NCI-H2196 treated with DMSO at 0.1 percent for 48 hours (cell line): Measurements from ENCODE around the gene FANCF.

ENCODE experiments used
- DNase-seq: peaks from one replicate; lab custom pipeline; 2025; ENCODE audit not compliant: unreplicated experiment; lab: John Stamatoyannopoulos, UW

The FANCF gene

GRCh38 chr11:22626573-22627239 is 1.1 kb upstream of the FANCF start:
- no peak for DNase-seq

GRCh38 chr11:22624742-22625447 is 728 bp downstream of the FANCF start:
- peak; percentile 61 for DNase-seq

GRCh38 chr11:22617868-22618267 is 7.8 kb downstream of the FANCF start:
- no peak for DNase-seq

- no peak for DNase-seq
Observed at GRCh38 chr11:22603933-22604332, 21.7 kb downstream of the FANCF start.

GRCh38 chr11:22602504-22602903 is 23.1 kb downstream of the FANCF start:
- no peak for DNase-seq

- DNase-seq: no peak
Observed at GRCh38 chr11:22599458-22599857, 26.2 kb downstream of the FANCF start.

GRCh38 chr11:22597062-22597461 is 28.6 kb downstream of the FANCF start:
- no peak for DNase-seq

- no peak for DNase-seq
Observed at GRCh38 chr11:22584976-22585375, 40.6 kb downstream of the FANCF start.

GRCh38 chr11:22583963-22584492 is 41.6 kb downstream of the FANCF start:
- DNase-seq: no peak

GRCh38 chr11:22582151-22582410 is 43.5 kb downstream of the FANCF start:
- no peak for DNase-seq

GRCh38 chr11:22581354-22582150 is 44.1 kb downstream of the FANCF start:
- no peak for DNase-seq

- DNase-seq: no peak
Observed at GRCh38 chr11:22577854-22578253, 47.8 kb downstream of the FANCF start.
